HepG2 (cell line): Measurements from ENCODE around the gene GAPDH. TPM values are rescaled to one million over a fixed set of nuclear protein-coding genes. Genes with fewer than 3 reads are reported as not detected.
A peak's percentile ranks its signal among the peaks of the same experiment; 100 is the strongest.

Source experiments
- CENPT ChIP-seq: sonication (generic); formaldehyde crosslinking; IDR thresholded peaks from 2 replicates; pipeline ENCODE4 v1.8.0; 2022; ENCODE audit warnings: low read depth, mild to moderate bottlenecking, moderate library complexity, missing genetic modification reagents
- CTCF ChIP-seq: sonication (generic); formaldehyde crosslinking; IDR thresholded peaks from 2 replicates; pipeline ENCODE4 v1.5.0; 2020; ENCODE audit warnings: mild to moderate bottlenecking, missing genetic modification reagents, moderate library complexity
- ERF ChIP-seq: IDR thresholded peaks from 2 replicates; pipeline ENCODE4 v1.6.1; 2018; ENCODE audit warnings: missing biosample characterization, missing genetic modification reagents
- ETV5 ChIP-seq: IDR thresholded peaks from 2 replicates; pipeline ENCODE4 v1.6.1; 2018; ENCODE audit warnings: missing biosample characterization, missing genetic modification reagents, inconsistent platforms, borderline replicate concordance
- HINFP ChIP-seq: sonication (generic); formaldehyde crosslinking; IDR thresholded peaks from 2 replicates; pipeline ENCODE4 v1.4.0; 2020; ENCODE audit warnings: low read depth, mild to moderate bottlenecking, missing genetic modification reagents
- MED1 ChIP-seq: sonication (generic); formaldehyde crosslinking; IDR thresholded peaks from 2 replicates; pipeline ENCODE4 v1.4.0; 2020; ENCODE audit warnings: missing genetic modification reagents
- MXD3 ChIP-seq: IDR thresholded peaks from 2 replicates; pipeline ENCODE4 v1.6.1; 2016; ENCODE audit warnings: mild to moderate bottlenecking, missing biosample characterization, missing genetic modification reagents
- POLR2A ChIP-seq, 2 experiments: IDR thresholded peaks; 2 replicates each; pipeline ENCODE4 v1.6.1; 2011; ENCODE audit warnings: low read depth in 2 of 2, low read length in 2 of 2, mild to moderate bottlenecking in 1 of 2, moderate library complexity in 1 of 2; ENCODE audit not compliant: insufficient read depth in 1 of 2
- SALL1 ChIP-seq: sonication (generic); formaldehyde crosslinking; IDR thresholded peaks from 2 replicates; pipeline ENCODE4 v1.8.0; 2022; ENCODE audit warnings: mild to moderate bottlenecking, missing genetic modification reagents
- SAP130 ChIP-seq: IDR thresholded peaks from 2 replicates; pipeline ENCODE4 v1.6.1; 2016; ENCODE audit warnings: low read depth
- SIN3A ChIP-seq: IDR thresholded peaks from 2 replicates; pipeline ENCODE4 v1.6.1; 2011; ENCODE audit warnings: low read depth, mild to moderate bottlenecking, control low read depth, low read length, borderline replicate concordance
- SP1 ChIP-seq, 2 experiments: fragments of 450-650 bp in 1 of 2; sonication (generic) in 1 of 2; formaldehyde crosslinking in 1 of 2; IDR thresholded peaks; 2 replicates each; pipeline versions ENCODE4 v1.4.0 to v1.6.1; 2016 to 2020; ENCODE audit warnings: missing genetic modification reagents in 1 of 2
- STAG1 ChIP-seq: sonication (generic); formaldehyde crosslinking; IDR thresholded peaks from 2 replicates; pipeline ENCODE4 v1.4.0; 2020; ENCODE audit warnings: missing genetic modification reagents
- TCF7 ChIP-seq: sonication (generic); IDR thresholded peaks from 2 replicates; pipeline ENCODE4 v1.6.1; 2016; ENCODE audit warnings: antibody characterized with exemption, low read depth
- YY1 ChIP-seq: IDR thresholded peaks from 2 replicates; pipeline ENCODE4 v1.6.1; 2011; ENCODE audit warnings: low read length, low read depth, moderate library complexity, mild to moderate bottlenecking; ENCODE audit not compliant: insufficient read depth, insufficient replicate concordance
- ZNF121 ChIP-seq: sonication (generic); formaldehyde crosslinking; IDR thresholded peaks from 2 replicates; pipeline ENCODE4 v1.5.0; 2020; ENCODE audit warnings: mild to moderate bottlenecking, missing genetic modification reagents
- ZNF292 ChIP-seq: sonication (generic); formaldehyde crosslinking; IDR thresholded peaks from 2 replicates; pipeline ENCODE4 v1.8.1; 2022; ENCODE audit warnings: mild to moderate bottlenecking, low read depth, missing genetic modification reagents, borderline replicate concordance
- ZNF383 ChIP-seq: sonication (generic); formaldehyde crosslinking; IDR thresholded peaks from 2 replicates; pipeline ENCODE4 v1.4.0; 2020; ENCODE audit warnings: missing genetic modification reagents, mild to moderate bottlenecking, borderline replicate concordance
- ZNF558 ChIP-seq: sonication (generic); formaldehyde crosslinking; IDR thresholded peaks from 2 replicates; pipeline ENCODE4 v1.9.0; 2022; ENCODE audit warnings: mild to moderate bottlenecking, missing genetic modification reagents, borderline replicate concordance
- ZNF629 ChIP-seq: sonication (generic); formaldehyde crosslinking; conservative IDR thresholded peaks from 2 replicates; pipeline ENCODE4 v1.5.0; 2020; ENCODE audit warnings: missing genetic modification reagents
- ZNF678 ChIP-seq: sonication (generic); formaldehyde crosslinking; IDR thresholded peaks from 2 replicates; pipeline ENCODE4 v1.4.0; 2020; ENCODE audit warnings: mild to moderate bottlenecking, missing genetic modification reagents
- ZNF687 ChIP-seq: sonication (generic); formaldehyde crosslinking; IDR thresholded peaks from 2 replicates; pipeline ENCODE4 v1.5.1; 2020; ENCODE audit warnings: mild to moderate bottlenecking, missing genetic modification reagents, moderate library complexity
- polyA plus RNA-seq, 8 experiments: library from polyadenylated mRNA; depleted of rRNA in 3 of 8; stranded (reverse) in 7 of 8; unstranded in 1 of 8; fragments of >200 nt; fragmentation: Illumina TruSeq in 4 of 8; extraction: Trizol in 4 of 8; gene quantifications; 2 replicates each; pipeline versions ENCODE4 v1.2.1 to v1.2.3, GENCODE V29; 2011 to 2016; ENCODE audit warnings: low read depth in 4 of 8, missing spikeins in 1 of 8, mixed read lengths in 1 of 8; ENCODE audit not compliant: insufficient read depth in 1 of 8
- total RNA-seq, 5 experiments: library from RNA; depleted of rRNA; stranded (reverse); fragments of >200 nt; fragmentation: Illumina TruSeq; extraction: Trizol; gene quantifications; 2 replicates each; pipeline ENCODE4 v1.2.3, GENCODE V29; 2016; ENCODE audit warnings: low read depth in 1 of 5

Gene GAPDH
- total and polyA plus RNA-seq, 2 of the 13 experiments (the other 11 are each of a cell fraction or from before 2014, with no cell fraction given): 3,038 to 12,722 TPM

- TF ChIP-seq ETV5 (CRISPR knock-in tag): peak; percentile 19; the same call in 1 of the 2 replicates
- peak; percentile 86 for TF ChIP-seq CTCF
- TF ChIP-seq ERF (CRISPR knock-in tag): no peak
- peak; percentile 26 for TF ChIP-seq YY1
- 0 out of 2 replicates have a peak, but pooled peaks have one; percentile 49 for TF ChIP-seq SIN3A
- no peak for TF ChIP-seq MXD3 (CRISPR knock-in tag)
- TF ChIP-seq HINFP (CRISPR knock-in tag): no peak
- TF ChIP-seq SALL1 (CRISPR knock-in tag): peak; percentile 33; the same call in 1 of the 2 replicates
- TF ChIP-seq POLR2A (IDR thresholded peaks at IDR 0.05; ENCODE audit: insufficient read depth in 1 of 2, low read depth in 2 of 2, low read length in 2 of 2): 0 out of 4 replicates have a peak, but pooled peaks of 1 of the 2 experiments have one; percentile 25
- TF ChIP-seq ZNF383 (CRISPR knock-in tag): 0 out of 2 replicates have a peak, but pooled peaks have one; percentile 61
- 0 out of 2 replicates have a peak, but pooled peaks have one; percentile 19 for TF ChIP-seq ZNF678 (CRISPR knock-in tag)
- no peak for TF ChIP-seq CENPT
- peak; percentile 72 for TF ChIP-seq SAP130
- 0 out of 2 replicates have a peak, but pooled peaks have one; percentile 5 for TF ChIP-seq ZNF629
- TF ChIP-seq ZNF558 (CRISPR knock-in tag): no peak
- TF ChIP-seq TCF7: peak; percentile 82
- no peak for TF ChIP-seq ZNF121
- TF ChIP-seq SP1 (IDR thresholded peaks at IDR 0.05): no peak
- TF ChIP-seq SP1 (CRISPR knock-in tag; IDR thresholded peaks at IDR 0.05): peak; percentile 21; the same call in 1 of the 2 replicates
- TF ChIP-seq STAG1 (CRISPR knock-in tag): peak; percentile 44
- peak; percentile 65 for TF ChIP-seq ZNF687 (CRISPR knock-in tag)
- no peak for TF ChIP-seq ZNF292 (CRISPR knock-in tag)
- TF ChIP-seq MED1 (CRISPR knock-in tag): peak; percentile 37; the same call in 1 of the 2 replicates
Observed at GRCh38 chr12:6554168-6555017, 20.1 kb downstream of the GAPDH start (continued).
